SK-N-SH (cell line): ENCODE results near the gene GOLGA5.

Source experiments
- FOXM1 ChIP-seq: IDR thresholded peaks from 2 replicates; pipeline ENCODE4 v1.4.0; 2012; ENCODE audit warnings: low read depth, mild to moderate bottlenecking
- SIN3A ChIP-seq: IDR thresholded peaks from 2 replicates; pipeline ENCODE4 v1.6.1; 2012; ENCODE audit warnings: low read depth, mild to moderate bottlenecking, low read length, moderate library complexity, borderline replicate concordance
- TF ChIP-seq, protein P1 (sequence below): IDR thresholded peaks from 2 replicates; pipeline ENCODE4 v1.4.0; 2012; ENCODE audit warnings: low read depth

DNA sequence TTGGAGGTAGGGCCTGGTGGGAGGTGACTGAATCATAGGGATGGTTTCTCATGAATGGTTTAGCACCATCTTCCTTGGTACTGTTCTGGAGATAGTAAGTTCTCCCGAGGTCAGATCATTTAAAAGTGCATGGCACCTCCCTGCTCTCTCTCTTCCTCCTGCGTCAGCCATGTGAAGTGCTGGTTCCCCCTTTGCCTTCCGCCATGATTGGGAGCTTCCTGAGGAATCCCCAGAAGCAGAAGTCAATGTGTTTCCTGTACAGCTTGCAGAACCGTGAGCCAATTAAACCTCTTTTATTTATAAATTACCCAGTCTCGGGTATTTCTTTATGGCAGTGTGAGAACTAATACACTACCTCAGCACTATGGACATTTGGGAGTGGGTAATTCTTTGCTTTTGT is 40.9 kb upstream of the GOLGA5 start:
- TF ChIP-seq SIN3A, result no peak
- no peak for TF ChIP-seq FOXM1
- TF ChIP-seq, protein P1, sequence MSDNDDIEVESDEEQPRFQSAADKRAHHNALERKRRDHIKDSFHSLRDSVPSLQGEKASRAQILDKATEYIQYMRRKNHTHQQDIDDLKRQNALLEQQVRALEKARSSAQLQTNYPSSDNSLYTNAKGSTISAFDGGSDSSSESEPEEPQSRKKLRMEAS, result no peak
